Dendritic cell treated with granulocyte-macrophage colony-stimulating factor and Interleukin-4, amounts not matched to agents 40 ng/mL and 50 ng/mL, for 4 days (primary cell): ENCODE data around the gene AOPEP.

Experiments
- H3K27ac Mint-ChIP-seq: one replicate; pipeline ENCODE4 v1.8.0; 2022; ENCODE audit warnings: mild to moderate bottlenecking, mixed read lengths
- H3K27me3 Mint-ChIP-seq: one replicate; pipeline ENCODE4 v1.8.0; 2022; ENCODE audit warnings: mild to moderate bottlenecking, mixed read lengths
- H3K36me3 Mint-ChIP-seq: one replicate; pipeline ENCODE4 v1.8.0; 2022; ENCODE audit warnings: low read depth, mixed read lengths
- H3K4me1 Mint-ChIP-seq: one replicate; pipeline ENCODE4 v1.8.0; 2022; ENCODE audit warnings: low read depth, mixed read lengths
- H3K4me3 Mint-ChIP-seq: one replicate; pipeline ENCODE4 v1.8.0; 2022; ENCODE audit warnings: mild to moderate bottlenecking, moderate library complexity, mixed read lengths
- H3K9me3 Mint-ChIP-seq: one replicate; pipeline ENCODE4 v1.8.0; 2022; ENCODE audit warnings: mixed read lengths
- intact Hi-C: fragments of 100-400 bp; cut with micrococcal nuclease; formaldehyde crosslinking; loops from one replicate; pipeline ENCODE4 v1.15.0; 2022

The AOPEP gene

DNA sequence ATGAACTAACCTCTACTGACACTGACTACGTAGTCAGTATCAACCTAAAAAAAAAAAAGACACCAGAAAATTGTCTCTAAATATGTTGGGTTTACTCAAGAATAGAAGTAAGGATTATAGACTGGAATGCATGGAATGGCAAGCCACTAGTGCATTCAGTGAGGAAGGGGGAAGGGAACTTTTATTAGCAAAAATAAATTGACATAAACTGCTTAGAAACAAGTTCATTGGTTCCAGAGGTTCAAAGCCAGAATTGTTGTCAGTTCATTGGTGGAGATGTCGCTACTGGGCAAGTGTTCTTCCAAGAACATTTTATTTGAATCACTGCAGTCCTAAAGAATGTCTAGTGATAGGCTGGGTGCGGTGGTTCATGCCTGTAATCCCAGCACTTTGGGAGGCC is 26.1 kb upstream of the AOPEP start:
- intact Hi-C loops: no loop called here
- H3K4me1 Mint-ChIP-seq: no peaks in the 10 kb centered on the region
- H3K9me3 Mint-ChIP-seq: no peaks in the 10 kb centered on the region
- no peak overlapping the region for H3K4me3 Mint-ChIP-seq
- H3K36me3 Mint-ChIP-seq: no peaks in the 10 kb centered on the region
- H3K27ac Mint-ChIP-seq: no peak overlapping the region
- H3K27me3 Mint-ChIP-seq: peaks cover 12% of the 10 kb centered on the region

DNA sequence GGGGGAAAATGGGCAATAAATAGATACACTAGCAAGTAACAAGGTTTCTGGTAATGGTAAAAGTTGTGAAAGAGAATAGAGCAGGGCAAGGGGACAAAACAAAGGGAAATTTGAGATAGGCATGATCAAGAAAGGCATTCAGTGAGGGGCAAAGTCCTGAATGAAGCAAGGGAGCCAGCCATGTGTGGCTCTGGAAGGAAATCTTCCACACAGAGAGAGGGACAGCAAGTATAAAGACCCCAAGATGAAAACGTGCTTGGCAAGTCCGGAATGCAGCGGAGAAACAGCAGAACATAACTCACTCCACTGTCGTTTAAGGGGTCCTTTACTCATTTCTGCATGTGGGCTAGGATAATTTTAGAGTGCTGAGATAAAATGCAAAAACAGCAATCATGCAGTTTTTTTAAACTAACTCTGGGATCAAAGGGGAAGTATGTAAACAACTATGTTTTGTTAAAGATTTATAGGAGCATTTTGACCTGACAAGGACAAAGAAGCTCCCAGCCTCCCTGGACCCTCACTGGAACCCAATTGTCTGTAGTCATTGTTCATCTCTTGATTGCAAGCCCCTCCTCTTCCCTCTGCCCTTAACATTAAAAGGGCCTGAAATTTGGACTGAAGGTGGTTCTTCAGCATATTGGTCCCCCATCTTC is 22.9 kb upstream of the AOPEP start:
- H3K4me1 Mint-ChIP-seq: no peaks in the 10 kb centered on the region
- H3K4me3 Mint-ChIP-seq: no peak overlapping the region
- H3K36me3 Mint-ChIP-seq: no peaks in the 10 kb centered on the region
- no peak overlapping the region for H3K27ac Mint-ChIP-seq
- no peaks in the 10 kb centered on the region for H3K9me3 Mint-ChIP-seq
- H3K27me3 Mint-ChIP-seq: peaks cover 12% of the 10 kb centered on the region
- intact Hi-C loops: no loop called here

DNA sequence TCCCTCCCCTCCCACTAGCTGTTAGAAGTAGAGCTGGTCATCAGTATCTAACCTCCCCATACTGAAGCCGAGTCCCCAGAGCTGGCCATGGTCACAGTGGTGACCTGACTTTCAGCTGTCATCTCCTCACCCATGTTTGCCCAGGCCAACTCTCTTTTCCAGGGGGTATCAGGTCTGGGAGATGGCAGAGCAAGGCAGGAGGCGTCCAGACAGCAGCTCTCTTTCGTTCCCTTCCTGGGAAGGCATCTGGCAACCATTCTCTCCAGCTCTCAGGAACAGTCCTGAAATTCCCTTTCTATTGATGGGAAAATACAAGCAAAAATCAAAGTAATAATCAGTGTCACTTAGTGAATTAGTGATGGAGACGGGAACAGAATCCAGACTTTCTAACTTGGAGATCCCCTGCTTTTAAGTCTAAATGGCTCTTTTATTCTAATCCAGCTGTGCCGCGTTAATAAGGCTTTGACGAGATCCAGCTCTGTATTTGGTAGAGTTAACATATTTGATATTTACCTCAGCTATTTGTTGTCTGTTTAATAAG is 21.3 kb upstream of the AOPEP start:
- no peaks in the 10 kb centered on the region for H3K9me3 Mint-ChIP-seq
- intact Hi-C loops: no loop called here
- peaks cover 8% of the 10 kb centered on the region for H3K27me3 Mint-ChIP-seq
- H3K4me3 Mint-ChIP-seq: no peak overlapping the region
- H3K4me1 Mint-ChIP-seq: no peaks in the 10 kb centered on the region
- H3K36me3 Mint-ChIP-seq: no peaks in the 10 kb centered on the region
- no peak overlapping the region for H3K27ac Mint-ChIP-seq

DNA sequence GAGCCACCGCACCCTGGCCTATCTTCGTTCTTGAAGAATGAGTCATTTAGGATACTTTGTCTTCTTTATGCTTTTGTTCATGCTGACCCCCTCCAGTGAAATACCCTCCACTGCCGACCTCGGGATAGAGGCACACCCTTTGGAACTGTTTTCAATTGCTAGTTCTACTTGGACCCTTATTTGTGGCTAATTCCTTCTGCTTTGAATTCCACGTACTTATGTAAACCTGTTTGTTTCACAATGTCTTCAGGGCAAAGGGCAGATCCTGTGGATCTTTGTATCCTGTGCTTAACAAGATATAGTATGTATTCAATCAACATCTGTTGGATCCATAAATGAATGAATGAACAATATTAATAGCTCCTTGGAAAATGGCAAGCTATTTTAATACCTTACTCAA is 19.6 kb upstream of the AOPEP start:
- H3K4me1 Mint-ChIP-seq: no peaks in the 10 kb centered on the region
- H3K9me3 Mint-ChIP-seq: no peaks in the 10 kb centered on the region
- peaks cover 10% of the 10 kb centered on the region for H3K27me3 Mint-ChIP-seq
- H3K27ac Mint-ChIP-seq: no peak overlapping the region
- no peak overlapping the region for H3K4me3 Mint-ChIP-seq
- intact Hi-C loops: no loop called here
- H3K36me3 Mint-ChIP-seq: no peaks in the 10 kb centered on the region

DNA sequence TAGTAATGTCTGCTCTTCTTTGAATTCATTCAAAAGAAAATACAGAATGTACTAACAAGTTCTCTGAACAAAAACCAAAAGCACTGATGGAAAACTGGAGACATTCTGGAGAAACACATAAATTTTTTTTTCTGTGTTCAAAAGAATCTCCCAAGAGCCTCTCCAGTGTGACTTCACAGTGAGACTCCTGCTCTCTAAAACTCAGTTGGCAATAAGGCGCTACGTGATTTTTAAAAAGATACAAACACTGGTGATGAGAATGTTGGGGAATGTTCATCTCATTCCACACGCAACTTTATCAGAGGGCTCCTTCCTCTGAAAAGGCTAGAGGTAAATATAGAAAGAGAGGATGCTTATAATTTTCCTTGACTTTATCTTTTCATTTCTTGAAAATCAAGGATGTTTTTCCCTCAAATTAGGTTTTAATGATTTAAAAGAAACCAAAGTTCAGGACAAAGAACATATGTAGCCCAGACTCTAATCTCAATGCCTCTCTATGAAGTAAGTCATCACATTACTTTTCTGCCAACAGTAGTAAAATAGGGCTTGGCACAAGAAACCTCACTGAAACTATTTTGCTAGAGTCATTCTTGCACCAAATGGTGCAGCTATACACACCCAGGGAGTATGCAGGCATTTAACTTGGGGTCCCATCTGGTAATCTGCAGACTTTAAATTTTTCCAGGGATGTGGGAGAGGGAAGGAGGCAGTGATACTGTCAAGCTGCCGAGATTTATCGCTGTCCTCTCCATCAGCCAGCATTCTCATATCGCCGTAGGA is 12.9 kb upstream of the AOPEP start:
- no peak overlapping the region for H3K4me3 Mint-ChIP-seq
- intact Hi-C loops: no loop called here
- H3K9me3 Mint-ChIP-seq: peaks cover 13% of the 10 kb centered on the region
- H3K36me3 Mint-ChIP-seq: no peaks in the 10 kb centered on the region
- H3K27me3 Mint-ChIP-seq: peaks cover 15% of the 10 kb centered on the region
- no peaks in the 10 kb centered on the region for H3K4me1 Mint-ChIP-seq
- no peak overlapping the region for H3K27ac Mint-ChIP-seq

DNA sequence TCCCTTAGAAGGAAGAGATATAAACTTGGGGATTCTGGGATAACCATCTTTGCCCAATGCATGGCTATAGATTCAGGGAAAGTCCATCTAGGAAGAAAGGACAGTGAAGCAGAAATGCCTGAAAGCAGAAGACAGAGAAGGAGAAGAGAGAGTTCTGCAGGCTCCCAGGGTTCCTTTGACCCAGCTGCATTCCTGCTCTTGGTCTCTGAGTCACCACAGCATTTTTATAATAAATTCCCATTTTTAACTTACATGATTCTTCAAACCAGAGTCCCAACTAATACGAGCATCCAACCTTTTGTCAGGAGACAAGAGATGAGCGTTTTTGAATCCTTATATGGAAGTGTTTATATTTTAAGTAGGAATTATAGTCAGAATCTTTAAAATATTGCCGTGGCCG is 12.0 kb upstream of the AOPEP start:
- H3K27ac Mint-ChIP-seq: no peak overlapping the region
- no peaks in the 10 kb centered on the region for H3K4me1 Mint-ChIP-seq
- H3K9me3 Mint-ChIP-seq: peaks cover 13% of the 10 kb centered on the region
- no peak overlapping the region for H3K4me3 Mint-ChIP-seq
- peaks cover 17% of the 10 kb centered on the region for H3K27me3 Mint-ChIP-seq
- intact Hi-C loops: no loop called here
- H3K36me3 Mint-ChIP-seq: no peaks in the 10 kb centered on the region

DNA sequence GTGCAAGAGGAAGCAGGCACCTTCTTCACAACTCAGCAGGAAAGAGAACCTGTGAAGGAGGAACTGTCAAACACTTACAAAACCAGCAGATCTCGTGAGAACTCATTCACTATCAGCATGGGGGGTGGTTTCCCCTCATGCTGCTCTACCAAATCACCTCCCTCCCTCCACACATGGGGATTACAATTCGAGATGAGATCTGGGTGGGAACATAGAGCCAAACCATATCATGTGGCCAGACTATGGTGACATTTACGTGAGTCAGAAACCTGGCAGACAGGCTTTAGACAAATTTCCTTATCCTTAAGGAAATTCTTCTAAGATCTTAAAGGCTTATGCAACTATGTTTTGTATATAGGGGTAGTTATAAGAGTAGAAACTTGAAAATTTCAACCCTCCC is 8.7 kb upstream of the AOPEP start:
- Mint-ChIP-seq H3K27me3 (peaks cover 14% of the 10 kb centered on the region), H3K36me3 (no peaks in the 10 kb centered on the region), H3K4me3 (no peak overlapping the region), H3K9me3 (peaks cover 13% of the 10 kb centered on the region), H3K4me1 (no peaks in the 10 kb centered on the region), H3K27ac (no peak overlapping the region)
- intact Hi-C loops: no loop called here

DNA sequence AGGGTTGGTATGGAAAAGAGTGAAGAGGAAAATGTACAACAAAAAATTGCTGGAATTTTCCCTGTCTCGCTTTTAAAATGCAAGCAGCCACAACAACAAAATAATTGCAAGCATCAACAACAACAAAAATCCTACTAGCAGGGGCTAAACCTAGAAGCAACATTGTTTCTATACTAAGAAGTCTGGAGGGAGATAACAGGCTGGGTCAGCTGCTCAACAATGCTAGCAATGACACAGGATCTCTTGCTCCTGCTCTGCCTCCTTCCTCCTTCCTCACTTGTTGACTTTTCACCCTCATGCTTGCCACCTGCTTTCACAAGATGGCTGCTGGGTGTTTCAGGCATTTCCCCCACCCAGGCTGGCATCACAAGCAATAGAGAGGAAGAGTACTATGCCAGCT is 7.6 kb upstream of the AOPEP start:
- H3K4me3 Mint-ChIP-seq: no peak overlapping the region
- no peaks in the 10 kb centered on the region for H3K36me3 Mint-ChIP-seq
- peaks cover 13% of the 10 kb centered on the region for H3K9me3 Mint-ChIP-seq
- intact Hi-C loops: no loop called here
- peaks cover 13% of the 10 kb centered on the region for H3K27me3 Mint-ChIP-seq
- H3K27ac Mint-ChIP-seq: no peak overlapping the region
- no peaks in the 10 kb centered on the region for H3K4me1 Mint-ChIP-seq

DNA sequence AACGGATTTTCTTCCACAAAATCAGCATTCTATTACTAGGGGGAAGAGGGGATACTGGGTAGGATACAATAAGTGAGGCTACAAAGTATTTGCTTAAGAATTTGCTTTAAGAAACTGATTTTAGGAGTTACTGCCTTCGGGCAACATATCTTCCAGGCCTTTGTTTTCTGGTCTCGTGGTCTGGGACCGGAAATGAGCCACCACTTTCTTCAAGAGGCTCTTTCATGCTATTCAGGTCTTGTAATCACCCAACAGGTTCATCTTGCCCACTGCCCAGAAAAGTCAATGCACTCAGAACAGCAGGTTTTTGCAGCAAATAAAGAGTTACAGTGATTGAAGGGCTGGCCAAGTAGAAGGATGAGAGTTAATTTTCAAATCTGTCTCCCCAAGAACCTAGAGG is 6.6 kb upstream of the AOPEP start:
- Mint-ChIP-seq H3K4me3 (no peak overlapping the region), H3K4me1 (no peaks in the 10 kb centered on the region), H3K27me3 (peaks cover 7% of the 10 kb centered on the region), H3K27ac (no peak overlapping the region), H3K36me3 (no peaks in the 10 kb centered on the region), H3K9me3 (peaks cover 13% of the 10 kb centered on the region)
- intact Hi-C loops: loop anchor here (10.0 kb wide), 1 partner anchor 65 kb away; no protein-coding TSS in a partner anchor

DNA sequence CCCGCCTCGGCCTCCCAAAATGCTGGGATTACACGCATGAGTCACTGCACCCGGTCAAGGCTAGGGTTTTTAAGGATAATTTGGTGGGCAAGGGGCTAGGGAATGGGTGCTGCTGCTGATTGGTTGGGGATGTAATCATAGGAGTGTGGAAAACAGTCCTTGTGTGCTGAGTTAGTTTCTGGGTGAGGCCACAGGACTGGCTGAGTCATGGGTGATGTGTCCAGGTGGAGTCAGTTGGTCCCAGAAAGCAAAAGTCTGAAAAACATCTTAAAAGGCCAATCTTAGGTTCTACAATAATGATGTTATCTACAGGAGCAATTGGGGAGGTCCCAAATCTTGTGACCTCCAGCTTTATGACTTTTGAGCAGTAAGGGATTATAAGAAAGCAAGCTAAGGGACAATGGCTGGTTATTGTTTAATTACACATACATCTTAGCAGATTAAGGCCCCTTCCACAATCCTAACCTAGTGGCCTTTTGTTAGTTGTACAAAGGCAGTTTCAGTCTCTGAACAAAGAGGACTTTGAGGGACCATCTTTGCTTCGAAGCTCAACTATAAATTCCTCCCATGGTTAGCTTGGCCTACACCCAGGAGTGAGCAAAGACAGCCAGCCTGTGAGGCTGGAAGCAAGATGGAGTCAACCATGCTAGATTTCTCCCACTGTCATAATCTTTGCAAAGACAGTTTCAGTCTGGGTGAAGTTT is 5.5 kb upstream of the AOPEP start:
- Mint-ChIP-seq H3K27ac (no peak overlapping the region), H3K9me3 (peaks cover 13% of the 10 kb centered on the region), H3K4me1 (no peaks in the 10 kb centered on the region), H3K27me3 (peaks cover 7% of the 10 kb centered on the region), H3K36me3 (no peaks in the 10 kb centered on the region), H3K4me3 (no peak overlapping the region)
- intact Hi-C loops: loop anchor here (10.0 kb wide), 1 partner anchor 66 kb away; no protein-coding TSS in a partner anchor

DNA sequence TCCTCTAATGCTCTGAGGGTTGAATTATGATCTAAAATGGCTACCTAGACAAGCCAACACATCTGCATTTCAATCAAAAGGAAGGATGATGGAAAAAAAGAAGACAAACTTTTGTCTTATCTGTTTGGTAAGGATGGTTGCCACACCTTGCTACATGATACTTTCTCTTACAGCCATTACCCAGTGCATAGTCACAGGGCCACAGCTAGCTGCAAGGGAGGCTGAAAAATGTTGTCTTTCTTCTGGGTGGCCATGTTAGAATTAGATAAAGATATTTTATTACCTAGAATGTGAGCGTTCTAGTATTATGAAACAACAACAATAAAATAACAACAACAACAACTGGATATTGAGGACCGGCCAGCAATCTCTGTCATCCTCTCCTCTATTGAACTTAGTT is 4.7 kb upstream of the AOPEP start:
- Mint-ChIP-seq H3K27ac (no peak overlapping the region), H3K4me1 (peaks cover under 1% of the 10 kb centered on the region), H3K9me3 (peaks cover 13% of the 10 kb centered on the region), H3K36me3 (peaks cover 3% of the 10 kb centered on the region), H3K27me3 (peaks cover 5% of the 10 kb centered on the region), H3K4me3 (no peak overlapping the region)
- intact Hi-C loops: loop anchor here (10.0 kb wide), 1 partner anchor 67 kb away; no protein-coding TSS in a partner anchor

DNA sequence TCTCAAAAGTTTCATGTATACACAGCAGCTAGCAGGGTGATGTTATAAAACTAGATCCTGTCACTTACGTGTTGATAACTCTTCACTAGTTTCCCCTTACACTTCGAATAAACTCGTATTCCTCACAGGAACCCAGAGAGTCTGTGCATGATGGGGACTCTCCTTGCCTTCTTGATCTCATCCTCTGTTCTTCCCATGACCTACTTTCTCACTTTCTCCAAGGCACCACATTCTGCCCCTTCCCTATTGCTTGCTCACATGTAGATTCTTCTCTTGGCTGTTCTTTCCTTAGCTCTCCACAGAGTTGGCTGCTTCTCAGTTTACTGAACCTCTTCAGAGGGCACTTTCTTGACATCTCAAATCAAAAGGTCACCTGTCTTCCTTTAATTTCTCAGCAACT is 1.2 kb upstream of the AOPEP start:
- no peak overlapping the region for H3K27ac Mint-ChIP-seq
- peaks cover 12% of the 10 kb centered on the region for H3K4me1 Mint-ChIP-seq
- peaks cover 7% of the 10 kb centered on the region for H3K36me3 Mint-ChIP-seq
- no peaks in the 10 kb centered on the region for H3K9me3 Mint-ChIP-seq
- H3K27me3 Mint-ChIP-seq: peaks cover 2% of the 10 kb centered on the region
- H3K4me3 Mint-ChIP-seq: no peak overlapping the region
- intact Hi-C loops: loop anchor here (10.0 kb wide), 1 partner anchor 70 kb away; no protein-coding TSS in a partner anchor

DNA sequence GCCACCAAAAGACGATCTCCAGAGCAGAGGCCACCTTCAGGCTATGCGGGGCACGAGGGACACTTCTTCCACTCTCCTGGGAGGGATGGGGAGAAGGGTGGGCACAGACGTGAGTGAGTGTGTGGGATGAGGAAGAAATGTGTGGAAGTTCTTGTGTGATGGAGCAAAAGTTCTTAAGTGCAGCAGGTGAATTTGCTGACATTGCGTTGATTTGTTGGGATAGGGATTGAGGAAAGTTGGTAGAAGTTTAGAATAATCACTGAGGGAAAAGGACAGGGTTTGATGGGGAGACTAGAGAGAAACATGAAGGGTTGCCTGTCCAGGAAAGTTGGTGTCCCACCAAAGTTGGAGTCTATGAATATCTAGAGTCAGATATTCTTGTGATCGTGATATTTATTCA is 2.2 kb downstream of the AOPEP start:
- intact Hi-C loops: loop anchor here (10.0 kb wide), 1 partner anchor 74 kb away; no protein-coding TSS in a partner anchor
- Mint-ChIP-seq H3K36me3 (peaks cover 7% of the 10 kb centered on the region), H3K27ac (no peak overlapping the region), H3K4me3 (no peak overlapping the region), H3K27me3 (no peaks in the 10 kb centered on the region), H3K4me1 (peaks cover 17% of the 10 kb centered on the region), H3K9me3 (no peaks in the 10 kb centered on the region)

DNA sequence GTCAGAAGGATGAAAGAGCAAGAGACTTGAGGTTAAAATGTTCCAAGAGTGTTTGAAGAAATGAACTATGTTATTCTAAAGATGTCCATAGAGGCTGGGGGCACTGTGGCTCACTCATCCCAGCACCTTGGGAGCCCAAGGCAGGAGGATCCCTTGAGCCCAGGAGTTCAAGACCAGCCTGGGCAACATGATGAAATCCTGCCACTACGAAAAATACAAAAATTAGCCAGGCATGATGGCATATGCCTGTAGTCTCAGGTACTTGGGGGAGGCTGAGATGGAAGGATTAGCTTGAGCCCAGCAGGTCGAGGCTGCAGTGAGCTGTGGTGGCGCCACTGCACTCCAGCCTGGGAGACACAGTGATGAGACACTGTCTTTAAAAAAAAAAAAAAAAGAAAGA is 2.7 kb downstream of the AOPEP start:
- intact Hi-C loops: loop anchor here (10.0 kb wide), 1 partner anchor 74 kb away; no protein-coding TSS in a partner anchor
- Mint-ChIP-seq H3K36me3 (peaks cover 7% of the 10 kb centered on the region), H3K27ac (no peak overlapping the region), H3K4me1 (peaks cover 21% of the 10 kb centered on the region), H3K27me3 (no peaks in the 10 kb centered on the region), H3K4me3 (no peak overlapping the region), H3K9me3 (no peaks in the 10 kb centered on the region)
